ENCODE measurements around the gene LRTM2.

DNA sequence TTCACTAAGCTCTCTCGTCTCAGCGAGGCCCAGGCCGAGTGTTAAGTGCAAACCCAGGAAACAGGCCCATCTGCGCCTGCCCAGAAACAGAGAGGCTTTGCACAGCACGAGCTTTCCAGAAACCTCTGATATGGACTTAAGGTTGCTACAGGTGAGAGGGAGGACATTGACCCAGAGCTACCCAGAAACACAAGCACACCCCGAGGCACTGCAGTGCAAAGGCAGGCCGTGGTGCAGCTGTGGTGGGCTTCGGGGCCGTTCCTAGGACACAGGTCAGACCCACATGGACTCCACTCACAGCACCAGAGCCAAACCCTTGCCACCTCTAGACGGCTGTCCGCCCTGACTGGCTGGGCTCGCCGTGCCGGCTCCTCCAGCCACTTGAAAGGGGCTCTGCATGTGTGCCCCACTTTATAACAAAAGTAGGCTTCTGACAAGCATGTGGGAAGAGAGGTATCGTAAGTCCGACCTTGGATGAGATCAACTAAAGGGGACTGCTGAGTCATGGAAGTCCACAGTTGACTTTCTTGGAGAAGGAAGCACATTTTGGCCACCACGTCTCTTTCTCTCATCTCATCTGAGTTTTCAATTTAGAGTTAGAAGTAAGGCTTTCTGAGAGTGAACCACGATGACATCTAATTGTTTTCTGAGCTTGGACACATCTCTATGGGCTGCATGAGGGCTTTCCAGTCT, 59.9 kb downstream of the LRTM2 start:
- TF ChIP-seq, protein P1, sequence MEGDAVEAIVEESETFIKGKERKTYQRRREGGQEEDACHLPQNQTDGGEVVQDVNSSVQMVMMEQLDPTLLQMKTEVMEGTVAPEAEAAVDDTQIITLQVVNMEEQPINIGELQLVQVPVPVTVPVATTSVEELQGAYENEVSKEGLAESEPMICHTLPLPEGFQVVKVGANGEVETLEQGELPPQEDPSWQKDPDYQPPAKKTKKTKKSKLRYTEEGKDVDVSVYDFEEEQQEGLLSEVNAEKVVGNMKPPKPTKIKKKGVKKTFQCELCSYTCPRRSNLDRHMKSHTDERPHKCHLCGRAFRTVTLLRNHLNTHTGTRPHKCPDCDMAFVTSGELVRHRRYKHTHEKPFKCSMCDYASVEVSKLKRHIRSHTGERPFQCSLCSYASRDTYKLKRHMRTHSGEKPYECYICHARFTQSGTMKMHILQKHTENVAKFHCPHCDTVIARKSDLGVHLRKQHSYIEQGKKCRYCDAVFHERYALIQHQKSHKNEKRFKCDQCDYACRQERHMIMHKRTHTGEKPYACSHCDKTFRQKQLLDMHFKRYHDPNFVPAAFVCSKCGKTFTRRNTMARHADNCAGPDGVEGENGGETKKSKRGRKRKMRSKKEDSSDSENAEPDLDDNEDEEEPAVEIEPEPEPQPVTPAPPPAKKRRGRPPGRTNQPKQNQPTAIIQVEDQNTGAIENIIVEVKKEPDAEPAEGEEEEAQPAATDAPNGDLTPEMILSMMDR (IDR thresholded peaks at IDR 0.05) = no peak
- TF ChIP-seq EZH2phosphoT487 (IDR thresholded peaks at IDR 0.05) = no peak
